Measurements from ENCODE around the gene IFI16. TPM values are rescaled to one million over a fixed set of nuclear protein-coding genes. Genes with fewer than 3 reads are reported as not detected.
"Not testable (repeated sequence)": the region's sequence is repeated elsewhere in the genome, so short reads cannot be mapped to it uniquely, and the experiment has no call there.

The IFI16 gene
- total RNA-seq, 2 donors from 2014 or later, result 14.3 to 22.3 TPM

GRCh38 chr1:159088050-159088449, 78.3 kb downstream of the IFI16 start:
- ATAC-seq (no peak), DNase-seq (no peak)
- intact Hi-C loops (cut with DNase I, micrococcal nuclease), result no loop called here

- no peak for DNase-seq
- intact Hi-C loops (cut with DNase I, micrococcal nuclease), result no loop called here
- no peak for ATAC-seq
These were observed 79.0 kb downstream of the IFI16 start for GRCh38 chr1:159088546-159089183.

GRCh38 chr1:159089184-159089791, 79.6 kb downstream of the IFI16 start:
- no peak for DNase-seq

DNA sequence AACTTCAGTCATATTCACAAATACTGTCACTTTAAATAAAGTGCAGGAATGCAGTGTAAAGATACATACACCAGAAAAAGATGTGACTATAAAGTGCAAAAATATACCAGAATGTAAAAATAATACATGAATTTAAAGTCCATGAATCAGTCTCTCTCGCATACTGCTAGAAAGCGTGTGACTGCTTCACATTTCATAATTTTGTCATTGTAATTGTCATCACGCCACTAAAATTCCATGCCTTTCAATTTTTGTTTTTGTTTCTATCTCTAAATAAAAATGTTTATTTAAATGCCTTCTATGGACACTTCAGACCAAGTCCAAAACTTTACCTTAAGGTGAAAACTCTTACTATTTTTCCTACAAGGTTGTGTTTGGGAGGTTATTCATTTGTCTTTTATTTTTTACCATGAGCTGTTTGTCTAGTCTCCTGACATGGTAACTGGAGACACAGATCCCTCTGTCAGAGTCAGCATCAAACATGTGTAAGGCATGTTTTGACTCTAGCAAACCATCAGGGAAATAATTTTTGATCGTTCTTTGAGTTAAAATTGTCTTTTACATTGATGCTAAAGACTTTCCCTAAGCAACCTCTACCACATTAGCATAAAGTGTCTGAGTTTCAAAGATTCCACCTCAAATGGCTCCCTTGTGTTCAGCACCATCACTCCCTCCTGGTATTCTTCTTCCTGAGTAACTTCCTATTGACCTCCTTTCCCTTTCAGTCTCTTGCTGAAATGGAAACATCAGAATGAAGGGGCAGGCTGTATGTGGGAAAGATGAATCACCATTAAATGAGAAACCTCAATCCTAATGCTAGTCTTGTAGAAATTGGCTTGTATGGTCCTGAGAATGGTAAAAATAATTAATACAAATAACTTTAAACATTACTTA, 80.8 kb downstream of the IFI16 start:
- ATAC-seq (no peak), DNase-seq (no peak)
- intact Hi-C loops (cut with DNase I, micrococcal nuclease), result no loop called here

More at GRCh38 chr1:159089184-159089791, 79.6 kb downstream of the IFI16 start:
- ATAC-seq, result no peak
- intact Hi-C loops (cut with DNase I, micrococcal nuclease), result no loop called here

- ATAC-seq, result no peak
- no peak for DNase-seq
- intact Hi-C loops (cut with DNase I, micrococcal nuclease), result no loop called here
These were observed 81.5 kb downstream of the IFI16 start for GRCh38 chr1:159091180-159091560.

DNA sequence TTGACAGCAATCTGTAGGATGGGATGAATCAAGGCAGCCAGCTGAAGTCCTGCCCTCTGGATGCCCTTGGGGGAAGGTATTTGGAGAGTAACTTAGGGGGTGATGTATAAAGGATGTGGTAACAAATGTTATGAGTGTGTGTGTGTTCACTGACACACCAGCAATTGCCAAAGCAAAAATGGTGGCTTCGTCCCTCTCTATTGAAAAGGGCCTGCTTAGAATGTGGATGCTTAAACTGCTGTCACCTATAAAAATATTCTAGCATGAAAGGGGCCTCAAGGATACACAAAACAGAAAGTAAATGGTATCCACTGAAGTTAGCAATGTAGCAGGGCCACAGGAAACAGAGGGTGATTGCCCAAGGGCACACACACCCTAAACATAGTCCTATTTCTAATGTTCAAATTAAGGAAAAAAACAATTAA, 81.9 kb downstream of the IFI16 start:
- no peak for DNase-seq
- no peak for ATAC-seq
- intact Hi-C loops (cut with DNase I, micrococcal nuclease), result no loop called here

DNA sequence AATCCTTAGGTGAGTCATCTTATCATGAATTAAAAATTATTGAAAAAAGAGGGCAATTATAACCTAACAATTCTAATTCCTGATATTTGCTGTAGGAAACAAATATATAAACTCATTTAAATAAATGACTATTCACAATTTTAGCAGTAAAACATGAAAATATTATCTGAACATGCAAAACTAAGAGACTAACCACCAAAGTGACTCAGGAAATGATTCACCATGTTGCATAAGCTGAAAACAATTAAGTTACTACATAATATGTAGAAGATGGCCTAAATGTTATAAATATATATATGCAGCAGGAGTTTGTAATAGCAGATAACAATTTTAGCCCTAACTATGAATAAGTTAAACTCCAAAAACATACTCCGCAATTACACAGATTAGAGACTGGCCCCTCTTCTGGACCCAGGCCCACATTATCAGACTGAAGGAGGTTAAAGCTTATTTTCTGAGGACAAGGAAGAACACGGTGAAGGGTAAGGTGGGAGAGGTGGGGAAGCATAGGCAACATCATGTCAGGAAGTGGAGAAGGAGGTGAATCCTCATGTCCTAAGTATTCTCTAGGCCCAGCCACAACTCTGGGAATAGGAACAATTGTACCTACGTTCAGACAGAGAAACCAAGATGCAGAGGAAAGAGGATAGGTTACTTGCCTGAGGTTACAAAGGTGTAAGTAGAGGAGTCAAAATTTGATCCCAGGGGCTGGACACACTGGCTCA, 82.5 kb downstream of the IFI16 start:
- ATAC-seq (no peak), DNase-seq (no peak)
- intact Hi-C loops (cut with DNase I, micrococcal nuclease), result no loop called here

- ATAC-seq (no peak), DNase-seq (no peak)
- intact Hi-C loops (cut with DNase I, micrococcal nuclease), result no loop called here
These were observed 88.9 kb downstream of the IFI16 start for GRCh38 chr1:159098596-159098995.

GRCh38 chr1:159100589-159100988, 90.9 kb downstream of the IFI16 start:
- no peak for ATAC-seq
- intact Hi-C loops (cut with DNase I, micrococcal nuclease), result no loop called here
- DNase-seq, result no peak

DNA sequence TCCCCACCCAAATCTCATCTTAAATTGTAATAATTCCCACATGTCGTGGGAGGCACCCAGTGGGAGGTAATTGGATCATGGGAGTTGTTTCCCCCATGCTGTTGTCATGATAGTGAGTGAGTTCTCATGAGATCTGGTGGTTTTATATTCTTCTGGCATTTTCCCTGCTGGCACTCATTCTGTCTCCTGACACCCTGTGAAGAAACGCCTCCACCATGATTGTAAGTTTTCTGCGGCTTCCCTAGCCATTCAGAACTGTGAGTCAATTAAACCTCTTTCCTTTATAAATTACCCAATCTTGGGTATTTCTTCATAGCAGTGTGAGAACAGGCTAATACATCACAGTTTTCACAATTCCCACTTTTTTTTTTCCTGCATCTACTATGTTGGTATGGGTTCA, 93.3 kb downstream of the IFI16 start:
- DNase-seq; intact Hi-C loops (cut with DNase I, micrococcal nuclease); ATAC-seq: not testable (repeated sequence)

Other genes with a start within 250 kb of the IFI16 start
- gene OR6N1, start 237.7 kb upstream of the IFI16 start, total RNA-seq, result not detected
- gene OR6N2, start 228.7 kb upstream of the IFI16 start, total RNA-seq, result not detected
- 1 to 10 TPM; 1.2 to 2.2 TPM for gene MNDA, start 178.6 kb upstream of the IFI16 start, total RNA-seq
- gene PYHIN1, start 78.4 kb upstream of the IFI16 start, total RNA-seq, result 1 to 10 TPM in 1 of 2 donors, under 1 TPM in 1; 0.31 to 1.1 TPM
- gene AIM2, start 66.9 kb downstream of the IFI16 start, total RNA-seq, result 1 to 10 TPM in 1 of 2 donors, under 1 TPM in 1; 0.92 to 1.1 TPM
- 1 to 10 TPM; 3.2 to 7.5 TPM for gene CADM3, start 161.7 kb downstream of the IFI16 start, total RNA-seq
- gene ACKR1, start 195.0 kb downstream of the IFI16 start, total RNA-seq, result 10 to 100 TPM; 16.9 to 19.2 TPM

All from left colon (tissue), 2 donors.